Measurements from ENCODE around the gene TRAK2. TPM values are rescaled to one million over a fixed set of nuclear protein-coding genes. Genes with fewer than 3 reads are reported as not detected.

The TRAK2 gene
- total and polyA plus RNA-seq, 2 of the 8 experiments (the other 6 are each of a cell fraction or from before 2014, with no cell fraction given): 4.5 to 15.7 TPM

DNA sequence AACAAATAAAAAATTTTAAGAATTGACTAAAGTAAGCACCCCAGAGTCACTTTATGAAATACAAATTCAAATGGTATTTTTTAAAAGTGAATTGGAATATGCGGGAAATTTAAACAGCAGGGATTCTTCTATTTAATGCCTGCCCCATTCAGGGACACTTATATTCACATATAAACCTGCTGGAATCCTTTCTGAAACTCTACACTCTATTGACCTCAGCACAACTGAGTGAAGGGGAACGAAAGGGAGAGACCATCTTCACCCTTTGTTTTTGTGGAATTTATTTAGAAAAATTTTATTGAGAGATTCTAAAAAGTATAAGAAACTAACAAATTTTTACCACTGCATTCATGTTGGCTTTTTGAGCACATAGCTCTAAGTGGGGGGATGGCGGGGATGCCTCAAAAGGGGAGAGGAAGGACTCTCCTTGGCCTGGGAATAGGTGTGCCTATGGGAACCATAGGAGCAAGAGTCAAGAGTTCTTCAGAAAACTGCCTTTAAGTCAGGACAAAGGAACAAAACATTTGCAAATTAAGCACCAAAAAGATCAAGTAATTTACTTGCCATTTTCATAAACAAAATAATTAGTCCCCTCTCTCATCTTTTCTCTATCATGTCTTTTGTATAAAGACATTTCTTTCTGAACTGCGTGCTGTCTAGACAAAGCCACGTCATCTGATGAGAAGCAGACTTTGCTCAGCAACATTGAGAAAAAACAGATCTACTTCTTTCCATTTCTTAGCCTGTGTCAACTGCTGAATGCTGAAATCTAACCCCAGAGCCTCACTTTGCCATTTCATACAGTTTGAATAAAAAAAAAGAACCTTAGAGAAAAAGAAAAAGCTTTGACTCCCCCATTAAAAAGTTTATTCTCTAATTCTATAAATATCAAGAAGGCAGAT is 72.5 kb downstream of the TRAK2 start:
- no peak overlapping the region for H4K5ac ChIP-seq (ENCODE audit: insufficient read length, low read depth, low read length)
- H2BK120ac ChIP-seq (replicated peaks; ENCODE audit: low read depth, low read length): no peak overlapping the region
- H2BK20ac ChIP-seq (ENCODE audit: low read length): no peak overlapping the region
- no peak overlapping the region for H3K27ac ChIP-seq (ENCODE audit: low read depth, low read length)
- no peaks in the 10 kb centered on the region for H3K4me1 ChIP-seq (replicated peaks in 1 of 4; ENCODE audit: control insufficient read depth in 3 of 4, insufficient read depth in 4 of 4, low read length in 3 of 4)
- H3K4me3 ChIP-seq (ENCODE audit: extremely low read depth in 1 of 4, insufficient read depth in 2 of 4, low read depth in 3 of 4, low read length in 4 of 4): no peak overlapping the region
- FAIRE-seq: no peak
- no peak for DNase-seq (ENCODE audit: low read depth in 1 of 2, low spot score in 2 of 2)
- H4K8ac ChIP-seq (ENCODE audit: extremely low read depth, insufficient read depth, low read length): no peak overlapping the region
- H3K4me2 ChIP-seq (ENCODE audit: insufficient read depth in 1 of 2, low read depth in 2 of 2, low read length in 2 of 2): no peak overlapping the region
- H3K79me2 ChIP-seq (ENCODE audit: control insufficient read depth in 1 of 2, insufficient read depth in 2 of 2, low read length in 2 of 2): no peaks in the 10 kb centered on the region
- no peak overlapping the region for H2BK5ac ChIP-seq (ENCODE audit: low read depth, low read length)
- POLR2A ChIA-PET (ENCODE audit: partially characterized antibody): no interaction called here
- no peak overlapping the region for H4K91ac ChIP-seq (replicated peaks; ENCODE audit: insufficient read length, low read length)
- 63% methylated on average over 5 of the region's 5 CpGs; no CpG with 5 or more reads in 1 of the 2 experiments for WGBS, 2 experiments (ENCODE audit: extremely low coverage in 1 of 2, insufficient coverage in 1 of 2, insufficient read length in 1 of 2, insufficient replicate concordance in 2 of 2, low coverage in 1 of 2, low lambda C conversion rate in 2 of 2, missing lambda C conversion rate in 1 of 2)
- no peaks in the 10 kb centered on the region for H4K20me1 ChIP-seq (replicated peaks in 1 of 2; ENCODE audit: control insufficient read depth in 1 of 2, insufficient read depth in 2 of 2, low read length in 2 of 2)
- H3K9ac ChIP-seq (replicated peaks in 1 of 4; ENCODE audit: extremely low read depth in 1 of 4, low read depth in 3 of 4, low read length in 3 of 4): no peak overlapping the region
- no peak overlapping the region for H3K14ac ChIP-seq (ENCODE audit: insufficient read length)
- H3K27me3 ChIP-seq (replicated peaks in 1 of 4; ENCODE audit: control insufficient read depth in 3 of 4, extremely low read depth in 1 of 4, insufficient read depth in 3 of 4, low read length in 3 of 4): no peaks in the 10 kb centered on the region
- no peak overlapping the region for H2AFZ ChIP-seq (ENCODE audit: low read length)
- H2BK15ac ChIP-seq (ENCODE audit: low read length): no peak overlapping the region
- H3K56ac ChIP-seq (replicated peaks; ENCODE audit: insufficient read length, low read depth, low read length): no peak overlapping the region
- H3K79me1 ChIP-seq (ENCODE audit: low read depth, low read length): no peaks in the 10 kb centered on the region
- no peak overlapping the region for H3K18ac ChIP-seq (ENCODE audit: extremely low read depth, low read length)
- no peak overlapping the region for H3K23ac ChIP-seq (ENCODE audit: insufficient read length)
- H2AK5ac ChIP-seq (ENCODE audit: low read depth, low read length): no peak overlapping the region
- H3K36me3 ChIP-seq (ENCODE audit: control insufficient read depth in 2 of 4, insufficient read depth in 4 of 4, low read length in 3 of 4): peaks cover 2 to 9% (median 7%) of the 10 kb centered on the region in 4 experiments; a peak in 2 of 8 replicates
- H3K23me2 ChIP-seq (ENCODE audit: low read depth, low read length): no peaks in the 10 kb centered on the region
- H3K9me3 ChIP-seq (ENCODE audit: insufficient read depth in 2 of 2, low read depth in 1 of 2, low read length in 1 of 2): no peaks in the 10 kb centered on the region
- no peak overlapping the region for H3K4ac ChIP-seq (replicated peaks; ENCODE audit: insufficient read length, low read depth, low read length)
- no peak overlapping the region for H2BK12ac ChIP-seq (ENCODE audit: low read depth, low read length)
- CTCF ChIA-PET (ENCODE audit: partially characterized antibody): no interaction called here
- TF ChIP-seq JUND (IDR thresholded peaks at IDR 0.05; ENCODE audit: low read length): no peak
- TF ChIP-seq CREB1 (IDR thresholded peaks at IDR 0.05): no peak
- TF ChIP-seq TAF1 (IDR thresholded peaks at IDR 0.05; ENCODE audit: low read depth, low read length): no peak
- no peak for TF ChIP-seq KDM1A (IDR thresholded peaks at IDR 0.05; ENCODE audit: borderline replicate concordance, low read length)

All from H1 (cell line).